ENCODE data around the gene ATP8A2. TPM values are rescaled to one million over a fixed set of nuclear protein-coding genes. Genes with fewer than 3 reads are reported as not detected.
"Not testable (repeated sequence)": the region's sequence is repeated elsewhere in the genome, so short reads cannot be mapped to it uniquely, and the experiment has no call there.

The ATP8A2 gene
- total and polyA plus RNA-seq, 2 of the 8 experiments (the other 6 are each of a cell fraction or from before 2014, with no cell fraction given), result 2.4 to 8.3 TPM

GRCh38 chr13:25354377-25354776 lies 17.4 kb upstream of the ATP8A2 start:
- no peak for FAIRE-seq

DNA sequence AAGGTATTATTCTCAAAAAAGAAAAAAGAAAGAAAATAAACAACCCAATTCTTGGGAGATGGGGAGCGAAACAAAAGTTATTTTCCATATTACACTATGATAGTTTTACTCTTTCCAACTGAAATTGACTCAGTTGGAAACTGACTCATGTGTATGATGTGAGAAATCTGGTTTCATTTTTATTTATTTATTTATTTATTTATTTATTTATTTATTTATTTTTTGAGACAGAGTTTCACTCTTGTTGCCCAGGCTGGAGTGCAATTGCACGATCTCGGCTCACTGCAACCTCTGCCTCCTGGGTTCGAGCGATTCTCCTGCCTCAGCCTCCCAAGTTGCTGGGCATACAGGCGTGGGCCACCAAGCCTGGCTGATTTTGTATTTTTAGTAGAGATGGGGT lies 11.3 kb upstream of the ATP8A2 start:
- H4K8ac ChIP-seq (ENCODE audit: extremely low read depth, insufficient read depth, low read length); H3K79me1 ChIP-seq (ENCODE audit: low read depth, low read length); H2BK15ac ChIP-seq (ENCODE audit: low read length); H3K23me2 ChIP-seq (ENCODE audit: low read depth, low read length); H4K20me1 ChIP-seq (replicated peaks in 1 of 2; ENCODE audit: control insufficient read depth in 1 of 2, insufficient read depth in 2 of 2, low read length in 2 of 2); H2BK120ac ChIP-seq (replicated peaks; ENCODE audit: low read depth, low read length); H3K23ac ChIP-seq (ENCODE audit: insufficient read length); H3K79me2 ChIP-seq (ENCODE audit: control insufficient read depth in 1 of 2, insufficient read depth in 2 of 2, low read length in 2 of 2); H3K9me3 ChIP-seq (ENCODE audit: insufficient read depth in 2 of 2, low read depth in 1 of 2, low read length in 1 of 2); H3K14ac ChIP-seq (ENCODE audit: insufficient read length); H2BK5ac ChIP-seq (ENCODE audit: low read depth, low read length); H2AK5ac ChIP-seq (ENCODE audit: low read depth, low read length); H2BK20ac ChIP-seq (ENCODE audit: low read length); H4K91ac ChIP-seq (replicated peaks; ENCODE audit: insufficient read length, low read length); FAIRE-seq; H3K4me1 ChIP-seq (replicated peaks in 1 of 4; ENCODE audit: control insufficient read depth in 3 of 4, insufficient read depth in 4 of 4, low read length in 3 of 4); H3K27me3 ChIP-seq (replicated peaks in 1 of 4; ENCODE audit: control insufficient read depth in 3 of 4, extremely low read depth in 1 of 4, insufficient read depth in 3 of 4, low read length in 3 of 4); POLR2A ChIA-PET (ENCODE audit: partially characterized antibody); CTCF ChIA-PET (ENCODE audit: partially characterized antibody); H2AFZ ChIP-seq (ENCODE audit: low read length); H3K4me2 ChIP-seq (ENCODE audit: insufficient read depth in 1 of 2, low read depth in 2 of 2, low read length in 2 of 2); H3K4me3 ChIP-seq (ENCODE audit: extremely low read depth in 1 of 4, insufficient read depth in 2 of 4, low read depth in 3 of 4, low read length in 4 of 4); H3K36me3 ChIP-seq (ENCODE audit: control insufficient read depth in 2 of 4, insufficient read depth in 4 of 4, low read length in 3 of 4); H3K56ac ChIP-seq (replicated peaks; ENCODE audit: insufficient read length, low read depth, low read length); DNase-seq (ENCODE audit: low read depth in 1 of 2, low spot score in 2 of 2); H3K4ac ChIP-seq (replicated peaks; ENCODE audit: insufficient read length, low read depth, low read length); H4K5ac ChIP-seq (ENCODE audit: insufficient read length, low read depth, low read length); H2BK12ac ChIP-seq (ENCODE audit: low read depth, low read length); H3K9ac ChIP-seq (replicated peaks in 1 of 4; ENCODE audit: extremely low read depth in 1 of 4, low read depth in 3 of 4, low read length in 3 of 4); H3K18ac ChIP-seq (ENCODE audit: extremely low read depth, low read length); H3K27ac ChIP-seq (ENCODE audit: low read depth, low read length): not testable (repeated sequence)
- 92% methylated on average over 6 of the region's 6 CpGs; no CpG with 5 or more reads in 1 of the 2 experiments for WGBS, 2 experiments (ENCODE audit: extremely low coverage in 1 of 2, insufficient coverage in 1 of 2, insufficient read length in 1 of 2, insufficient replicate concordance in 2 of 2, low coverage in 1 of 2, low lambda C conversion rate in 2 of 2, missing lambda C conversion rate in 1 of 2)

More at GRCh38 chr13:25354377-25354776, 17.4 kb upstream of the ATP8A2 start:
- ChIA-PET POLR2A (ENCODE audit: partially characterized antibody) (interaction anchor here (0.8 kb wide), 1 partner anchor 9 kb away, joined by 4 read pairs; no protein-coding TSS in a partner anchor), CTCF (ENCODE audit: partially characterized antibody) (interaction anchor here (1.1 kb wide), 1 partner anchor 21 kb away, joined by 3 read pairs; no protein-coding TSS in a partner anchor)
- Histone ChIP-seq H3K79me1 (ENCODE audit: low read depth, low read length) (no peaks in the 10 kb centered on the region), H3K14ac (ENCODE audit: insufficient read length) (no peak overlapping the region), H3K79me2 (ENCODE audit: control insufficient read depth in 1 of 2, insufficient read depth in 2 of 2, low read length in 2 of 2) (no peaks in the 10 kb centered on the region), H3K18ac (ENCODE audit: extremely low read depth, low read length) (no peak overlapping the region), H3K23me2 (ENCODE audit: low read depth, low read length) (no peaks in the 10 kb centered on the region; the same call in 1 of the 2 replicates), H3K56ac (replicated peaks; ENCODE audit: insufficient read length, low read depth, low read length) (no peak overlapping the region), H2AFZ (ENCODE audit: low read length) (no peak overlapping the region), H2BK20ac (ENCODE audit: low read length) (no peak overlapping the region), H3K9me3 (ENCODE audit: insufficient read depth in 2 of 2, low read depth in 1 of 2, low read length in 1 of 2) (no peaks in the 10 kb centered on the region), H4K20me1 (replicated peaks in 1 of 2; ENCODE audit: control insufficient read depth in 1 of 2, insufficient read depth in 2 of 2, low read length in 2 of 2) (no peaks in the 10 kb centered on the region), H2BK15ac (ENCODE audit: low read length) (no peak overlapping the region), H4K5ac (ENCODE audit: insufficient read length, low read depth, low read length) (no peak overlapping the region), H2BK5ac (ENCODE audit: low read depth, low read length) (no peak overlapping the region), H3K9ac (replicated peaks in 1 of 4; ENCODE audit: extremely low read depth in 1 of 4, low read depth in 3 of 4, low read length in 3 of 4) (no peak overlapping the region), H3K36me3 (ENCODE audit: control insufficient read depth in 2 of 4, insufficient read depth in 4 of 4, low read length in 3 of 4) (no peaks in the 10 kb centered on the region), H3K4me2 (ENCODE audit: insufficient read depth in 1 of 2, low read depth in 2 of 2, low read length in 2 of 2) (no peak overlapping the region), H3K27me3 (replicated peaks in 1 of 4; ENCODE audit: control insufficient read depth in 3 of 4, extremely low read depth in 1 of 4, insufficient read depth in 3 of 4, low read length in 3 of 4) (no peaks in the 10 kb centered on the region), H3K27ac (ENCODE audit: low read depth, low read length) (no peak overlapping the region), H4K91ac (replicated peaks; ENCODE audit: insufficient read length, low read length) (no peak overlapping the region), H3K23ac (ENCODE audit: insufficient read length) (no peak overlapping the region), H3K4me3 (ENCODE audit: extremely low read depth in 1 of 4, insufficient read depth in 2 of 4, low read depth in 3 of 4, low read length in 4 of 4) (no peak overlapping the region), H2BK12ac (ENCODE audit: low read depth, low read length) (no peak overlapping the region), H3K4ac (replicated peaks; ENCODE audit: insufficient read length, low read depth, low read length) (no peak overlapping the region), H3K4me1 (replicated peaks in 1 of 4; ENCODE audit: control insufficient read depth in 3 of 4, insufficient read depth in 4 of 4, low read length in 3 of 4) (no peaks in the 10 kb centered on the region), H4K8ac (ENCODE audit: extremely low read depth, insufficient read depth, low read length) (no peak overlapping the region), H2AK5ac (ENCODE audit: low read depth, low read length) (no peak overlapping the region), H2BK120ac (replicated peaks; ENCODE audit: low read depth, low read length) (no peak overlapping the region)
- no peak for DNase-seq (ENCODE audit: low read depth in 1 of 2, low spot score in 2 of 2)
- TF ChIP-seq HDAC6 (IDR thresholded peaks at IDR 0.05; ENCODE audit: low read depth, low read length), result no peak
- 84% methylated on average over 6 of the region's 6 CpGs; no CpG with 5 or more reads in 1 of the 2 experiments for WGBS, 2 experiments (ENCODE audit: extremely low coverage in 1 of 2, insufficient coverage in 1 of 2, insufficient read length in 1 of 2, insufficient replicate concordance in 2 of 2, low coverage in 1 of 2, low lambda C conversion rate in 2 of 2, missing lambda C conversion rate in 1 of 2)

Data from H1 (cell line).